WTC11 (cell line): ENCODE results near the gene RASSF9.

Experiments
- ATF1 ChIP-seq: sonication (generic); formaldehyde crosslinking; IDR thresholded peaks from 2 replicates; pipeline ENCODE4 v1.8.1; 2023; ENCODE audit warnings: mild to moderate bottlenecking, moderate library complexity, missing genetic modification reagents
- CTCF ChIP-seq: fragments of 200-600 bp; IDR thresholded peaks from 2 replicates; pipeline ENCODE4 v1.8.0; 2022; ENCODE audit warnings: antibody characterized with exemption
- ETV6 ChIP-seq: sonication (generic); formaldehyde crosslinking; IDR thresholded peaks from 2 replicates; pipeline ENCODE4 v1.8.1; 2022; ENCODE audit warnings: mild to moderate bottlenecking, missing genetic modification reagents
- FOXP1 ChIP-seq: sonication (generic); formaldehyde crosslinking; IDR thresholded peaks from 2 replicates; pipeline ENCODE4 v1.8.0; 2022; ENCODE audit warnings: missing genetic modification reagents, mild to moderate bottlenecking, moderate library complexity, borderline replicate concordance
- MAX ChIP-seq: sonication (generic); formaldehyde crosslinking; IDR thresholded peaks from 2 replicates; pipeline ENCODE4 v1.8.0; 2022; ENCODE audit warnings: mild to moderate bottlenecking, missing genetic modification reagents
- NFE2L1 ChIP-seq: sonication (generic); formaldehyde crosslinking; IDR thresholded peaks from 2 replicates; pipeline ENCODE4 v1.8.1; 2023; ENCODE audit warnings: missing genetic modification reagents
- STAT6 ChIP-seq: sonication (generic); formaldehyde crosslinking; conservative IDR thresholded peaks from 2 replicates; pipeline ENCODE4 v1.8.1; 2023; ENCODE audit warnings: mild to moderate bottlenecking, low read depth, missing genetic modification reagents, moderate library complexity
- ZNF138 ChIP-seq: sonication (generic); formaldehyde crosslinking; conservative IDR thresholded peaks from 2 replicates; pipeline ENCODE4 v1.8.1; 2022; ENCODE audit warnings: mild to moderate bottlenecking, moderate library complexity, missing genetic modification reagents
- ZNF232 ChIP-seq: sonication (generic); formaldehyde crosslinking; IDR thresholded peaks from 2 replicates; pipeline ENCODE4 v1.8.0; 2022; ENCODE audit warnings: mild to moderate bottlenecking, missing genetic modification reagents
- ZNF263 ChIP-seq: sonication (generic); formaldehyde crosslinking; IDR thresholded peaks from 2 replicates; pipeline ENCODE4 v1.8.1; 2022; ENCODE audit warnings: low read depth, mild to moderate bottlenecking, moderate library complexity, missing genetic modification reagents
- TF ChIP-seq, protein P1 (sequence below): sonication (generic); formaldehyde crosslinking; IDR thresholded peaks from 2 replicates; pipeline ENCODE4 v1.8.1; 2022; ENCODE audit warnings: low read depth, mild to moderate bottlenecking, moderate library complexity, missing genetic modification reagents, borderline replicate concordance

- TF ChIP-seq STAT6 (CRISPR knock-in tag) (no peak), NFE2L1 (CRISPR knock-in tag) (no peak), FOXP1 (CRISPR knock-in tag) (no peak), ATF1 (CRISPR knock-in tag) (no peak), CTCF (no peak), MAX (no peak), ZNF232 (CRISPR knock-in tag) (no peak), ETV6 (CRISPR knock-in tag) (no peak), ZNF138 (CRISPR knock-in tag) (no peak), ZNF263 (CRISPR knock-in tag) (no peak)
- TF ChIP-seq, protein P1, sequence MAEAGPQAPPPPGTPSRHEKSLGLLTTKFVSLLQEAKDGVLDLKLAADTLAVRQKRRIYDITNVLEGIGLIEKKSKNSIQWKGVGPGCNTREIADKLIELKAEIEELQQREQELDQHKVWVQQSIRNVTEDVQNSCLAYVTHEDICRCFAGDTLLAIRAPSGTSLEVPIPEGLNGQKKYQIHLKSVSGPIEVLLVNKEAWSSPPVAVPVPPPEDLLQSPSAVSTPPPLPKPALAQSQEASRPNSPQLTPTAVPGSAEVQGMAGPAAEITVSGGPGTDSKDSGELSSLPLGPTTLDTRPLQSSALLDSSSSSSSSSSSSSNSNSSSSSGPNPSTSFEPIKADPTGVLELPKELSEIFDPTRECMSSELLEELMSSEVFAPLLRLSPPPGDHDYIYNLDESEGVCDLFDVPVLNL (CRISPR knock-in tag), result no peak
Measured at GRCh38 chr12:85834378-85834777, 1.8 kb downstream of the RASSF9 start.
